Stimulated activated naive CD8-positive, alpha-beta T cell treated with anti-CD3 and anti-CD28 coated beads, Interleukin-15, Interleukin-2, amounts not matched to agents 100 ng/mL and 50 ng/mL, for 24 hours (primary cell): ENCODE data around the gene LSM12.

Experiments
- H3K27ac Mint-ChIP-seq: one replicate; pipeline ENCODE4 v1.8.0; 2021; ENCODE audit warnings: mild to moderate bottlenecking, mixed read lengths
- H3K27me3 Mint-ChIP-seq: one replicate; pipeline ENCODE4 v1.8.0; 2021; ENCODE audit warnings: mixed read lengths
- H3K36me3 Mint-ChIP-seq: one replicate; pipeline ENCODE4 v1.8.0; 2021; ENCODE audit warnings: low read depth, mixed read lengths
- H3K4me1 Mint-ChIP-seq: one replicate; pipeline ENCODE4 v1.8.0; 2021; ENCODE audit warnings: low read depth, mixed read lengths
- H3K4me3 Mint-ChIP-seq: one replicate; pipeline ENCODE4 v1.8.0; 2021; ENCODE audit warnings: mild to moderate bottlenecking, mixed read lengths
- H3K9me3 Mint-ChIP-seq: one replicate; pipeline ENCODE4 v1.8.0; 2021; ENCODE audit warnings: mixed read lengths

LSM12 gene

DNA sequence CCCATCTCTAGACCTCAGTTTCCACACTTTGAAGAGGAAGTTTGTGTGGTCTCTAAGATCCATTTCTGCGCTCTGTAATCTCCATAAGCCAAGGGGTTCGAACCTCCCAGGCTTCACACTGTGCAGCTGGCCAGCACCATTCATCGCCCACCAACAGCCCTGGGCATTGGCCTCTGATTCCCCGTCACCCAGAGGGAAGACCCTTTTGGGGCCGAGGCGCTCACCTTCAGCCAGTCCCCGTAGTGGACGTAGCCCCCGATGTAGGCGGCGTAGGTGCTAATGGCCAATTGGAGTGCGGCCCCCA lies 52.4 kb downstream of the LSM12 start:
- Mint-ChIP-seq H3K4me3 (peak overlapping the region; percentile 97), H3K27ac (peak overlapping the region; percentile 96), H3K9me3 (no peaks in the 10 kb centered on the region), H3K27me3 (no peaks in the 10 kb centered on the region), H3K4me1 (peaks cover 17% of the 10 kb centered on the region), H3K36me3 (peaks cover 16% of the 10 kb centered on the region)

- Mint-ChIP-seq H3K9me3 (no peaks in the 10 kb centered on the region), H3K4me3 (peak overlapping the region; percentile 53), H3K36me3 (peaks cover 16% of the 10 kb centered on the region), H3K27ac (no peak overlapping the region), H3K4me1 (peaks cover 23% of the 10 kb centered on the region), H3K27me3 (no peaks in the 10 kb centered on the region)
These were observed 53.6 kb downstream of the LSM12 start for GRCh38 chr17:44012874-44013273.

- Mint-ChIP-seq H3K9me3 (no peaks in the 10 kb centered on the region), H3K27ac (no peak overlapping the region)
These were observed 54.1 kb downstream of the LSM12 start for GRCh38 chr17:44012391-44012790.

DNA sequence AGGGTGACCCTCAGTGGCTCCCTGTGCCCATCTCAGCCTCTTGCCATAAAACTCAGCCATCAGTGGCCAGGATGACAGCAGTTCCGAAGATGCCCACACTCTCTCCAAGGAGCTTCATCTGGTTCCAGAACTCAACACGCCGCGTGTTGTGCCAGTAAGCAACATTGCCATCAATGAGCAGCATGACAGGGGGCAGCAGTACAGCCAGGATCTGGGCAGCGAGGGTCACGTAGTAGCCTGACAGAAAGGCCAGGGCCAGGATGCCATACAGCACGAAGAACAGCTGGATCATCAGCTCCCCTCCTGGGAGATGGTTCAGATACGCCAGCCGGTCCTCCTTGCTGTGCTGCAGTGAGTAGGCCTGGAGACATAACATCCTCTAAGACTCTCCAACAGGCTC lies 54.6 kb downstream of the LSM12 start:
- Mint-ChIP-seq H3K27ac (no peak overlapping the region), H3K4me1 (peaks cover 29% of the 10 kb centered on the region), H3K27me3 (no peaks in the 10 kb centered on the region), H3K4me3 (no peak overlapping the region), H3K36me3 (peaks cover 16% of the 10 kb centered on the region), H3K9me3 (no peaks in the 10 kb centered on the region)

More at GRCh38 chr17:44012391-44012790, 54.1 kb downstream of the LSM12 start:
- peaks cover 27% of the 10 kb centered on the region for H3K4me1 Mint-ChIP-seq
- no peak overlapping the region for H3K4me3 Mint-ChIP-seq
- peaks cover 16% of the 10 kb centered on the region for H3K36me3 Mint-ChIP-seq
- no peaks in the 10 kb centered on the region for H3K27me3 Mint-ChIP-seq

DNA sequence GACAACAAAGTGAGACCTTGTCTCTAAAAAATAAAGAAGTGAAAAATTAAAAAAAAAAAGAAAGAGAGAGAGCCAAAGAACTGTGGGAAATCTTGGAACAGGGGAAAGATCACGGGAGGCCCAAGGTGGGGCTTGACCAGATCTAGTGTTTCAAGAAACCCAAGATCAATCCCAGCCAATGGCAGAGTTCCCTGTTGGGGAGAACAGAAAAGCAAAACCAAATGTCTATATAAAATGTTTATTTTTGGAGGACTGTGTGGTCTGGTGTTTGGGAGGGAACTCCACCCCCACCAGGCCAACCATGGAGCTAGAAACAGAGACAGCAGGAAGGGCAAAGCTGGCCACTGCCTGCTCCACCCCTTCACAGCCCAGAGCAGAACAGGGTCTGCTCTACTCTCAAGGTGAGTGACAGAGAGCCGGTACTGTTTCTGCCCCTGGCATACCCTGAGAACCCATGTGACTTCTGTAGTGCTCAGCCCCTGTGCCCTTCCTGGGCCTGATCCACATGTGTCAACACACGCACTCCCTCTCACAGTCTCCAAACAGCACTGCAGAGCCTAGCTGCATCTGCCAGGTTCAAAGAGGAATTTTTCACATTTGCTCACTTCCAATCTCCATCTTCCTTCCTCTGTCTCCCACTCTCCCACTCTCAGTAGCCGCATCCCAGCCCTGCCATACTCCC lies 55.4 kb downstream of the LSM12 start:
- Mint-ChIP-seq H3K4me1 (peaks cover 34% of the 10 kb centered on the region), H3K4me3 (no peak overlapping the region), H3K27me3 (peaks cover 4% of the 10 kb centered on the region), H3K27ac (no peak overlapping the region), H3K36me3 (peaks cover 16% of the 10 kb centered on the region), H3K9me3 (no peaks in the 10 kb centered on the region)

DNA sequence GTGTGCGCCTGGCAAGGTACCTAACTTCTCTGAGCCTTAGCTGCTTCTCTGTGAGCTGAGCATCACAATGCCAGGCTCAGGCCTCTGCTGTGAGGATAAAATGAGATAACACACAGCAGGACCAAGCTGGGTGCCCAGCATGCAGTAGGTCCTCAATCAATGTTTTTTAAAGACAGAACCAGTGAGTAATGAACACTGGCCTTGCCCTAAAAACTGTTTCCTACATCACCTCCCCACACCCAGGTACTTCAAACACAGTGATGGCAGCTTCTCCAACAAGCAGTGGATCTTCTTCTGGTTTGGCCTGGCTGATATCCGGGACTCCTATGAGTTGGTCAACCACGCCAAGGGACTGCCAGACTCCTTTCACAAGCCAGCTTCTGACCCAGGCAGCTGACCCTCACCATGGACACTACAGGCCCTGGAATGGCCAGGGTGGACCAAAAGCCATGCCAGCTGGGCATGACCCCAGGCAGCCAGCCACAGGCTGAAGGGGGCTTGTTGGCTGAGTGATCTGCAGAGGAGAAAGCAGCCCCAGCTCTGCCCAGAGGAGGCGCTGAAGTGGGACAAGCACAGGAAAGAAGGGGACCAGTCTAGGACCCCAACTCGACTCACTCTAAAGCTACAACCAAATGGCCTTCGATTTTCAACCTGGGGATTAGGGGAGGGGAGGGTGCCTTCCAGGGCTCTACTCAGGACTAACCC lies 58.1 kb downstream of the LSM12 start:
- H3K9me3 Mint-ChIP-seq: no peaks in the 10 kb centered on the region
- H3K4me1 Mint-ChIP-seq: peaks cover 28% of the 10 kb centered on the region
- peaks cover 16% of the 10 kb centered on the region for H3K36me3 Mint-ChIP-seq
- peaks cover 14% of the 10 kb centered on the region for H3K27me3 Mint-ChIP-seq
- peak overlapping the region; percentile 85 for H3K4me3 Mint-ChIP-seq
- H3K27ac Mint-ChIP-seq: no peak overlapping the region

GRCh38 chr17:44007346-44008204 lies 58.9 kb downstream of the LSM12 start:
- Mint-ChIP-seq H3K36me3 (peaks cover 16% of the 10 kb centered on the region), H3K27ac (no peak overlapping the region), H3K4me3 (peak overlapping the region; percentile 85), H3K4me1 (peaks cover 23% of the 10 kb centered on the region), H3K9me3 (no peaks in the 10 kb centered on the region), H3K27me3 (peaks cover 14% of the 10 kb centered on the region)

GRCh38 chr17:44006598-44007345 lies 59.7 kb downstream of the LSM12 start:
- peaks cover 23% of the 10 kb centered on the region for H3K4me1 Mint-ChIP-seq
- peak overlapping the region; percentile 71 for H3K27ac Mint-ChIP-seq
- peaks cover 16% of the 10 kb centered on the region for H3K36me3 Mint-ChIP-seq
- H3K27me3 Mint-ChIP-seq: peaks cover 17% of the 10 kb centered on the region
- H3K9me3 Mint-ChIP-seq: no peaks in the 10 kb centered on the region
- peak overlapping the region; percentile 85 for H3K4me3 Mint-ChIP-seq

DNA sequence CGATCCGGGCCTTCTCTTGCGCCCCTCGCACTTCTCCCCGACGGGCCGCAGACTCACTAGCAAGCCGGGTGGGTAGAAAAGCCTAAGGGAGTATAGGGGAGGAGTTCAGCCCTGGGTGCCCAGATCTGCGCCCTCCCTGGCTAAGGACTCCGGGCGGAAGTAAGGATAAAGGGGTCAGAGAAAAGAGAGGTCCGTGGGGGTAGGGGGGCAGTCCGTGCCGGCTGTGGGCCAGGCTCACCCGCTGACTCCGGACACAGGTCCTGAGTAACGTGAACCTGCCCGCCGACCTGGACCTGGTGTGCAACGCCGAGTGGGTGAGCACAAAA lies 60.2 kb downstream of the LSM12 start:
- H3K9me3 Mint-ChIP-seq: no peaks in the 10 kb centered on the region
- H3K4me1 Mint-ChIP-seq: peaks cover 23% of the 10 kb centered on the region
- H3K27me3 Mint-ChIP-seq: peaks cover 20% of the 10 kb centered on the region
- H3K4me3 Mint-ChIP-seq: peak overlapping the region; percentile 85
- peaks cover 10% of the 10 kb centered on the region for H3K36me3 Mint-ChIP-seq
- H3K27ac Mint-ChIP-seq: peak overlapping the region; percentile 71

GRCh38 chr17:44005527-44006271 lies 60.8 kb downstream of the LSM12 start:
- Mint-ChIP-seq H3K36me3 (peaks cover 8% of the 10 kb centered on the region), H3K4me1 (peaks cover 23% of the 10 kb centered on the region), H3K9me3 (no peaks in the 10 kb centered on the region), H3K27me3 (peaks cover 20% of the 10 kb centered on the region), H3K4me3 (peak overlapping the region; percentile 85), H3K27ac (peak overlapping the region; percentile 71)

- H3K4me3 Mint-ChIP-seq: no peak overlapping the region
- H3K9me3 Mint-ChIP-seq: no peaks in the 10 kb centered on the region
- H3K27me3 Mint-ChIP-seq: peaks cover 20% of the 10 kb centered on the region
- H3K4me1 Mint-ChIP-seq: peaks cover 23% of the 10 kb centered on the region
- H3K36me3 Mint-ChIP-seq: peaks cover 4% of the 10 kb centered on the region
- H3K27ac Mint-ChIP-seq: no peak overlapping the region
These were observed 61.5 kb downstream of the LSM12 start for GRCh38 chr17:44004761-44005526.

DNA sequence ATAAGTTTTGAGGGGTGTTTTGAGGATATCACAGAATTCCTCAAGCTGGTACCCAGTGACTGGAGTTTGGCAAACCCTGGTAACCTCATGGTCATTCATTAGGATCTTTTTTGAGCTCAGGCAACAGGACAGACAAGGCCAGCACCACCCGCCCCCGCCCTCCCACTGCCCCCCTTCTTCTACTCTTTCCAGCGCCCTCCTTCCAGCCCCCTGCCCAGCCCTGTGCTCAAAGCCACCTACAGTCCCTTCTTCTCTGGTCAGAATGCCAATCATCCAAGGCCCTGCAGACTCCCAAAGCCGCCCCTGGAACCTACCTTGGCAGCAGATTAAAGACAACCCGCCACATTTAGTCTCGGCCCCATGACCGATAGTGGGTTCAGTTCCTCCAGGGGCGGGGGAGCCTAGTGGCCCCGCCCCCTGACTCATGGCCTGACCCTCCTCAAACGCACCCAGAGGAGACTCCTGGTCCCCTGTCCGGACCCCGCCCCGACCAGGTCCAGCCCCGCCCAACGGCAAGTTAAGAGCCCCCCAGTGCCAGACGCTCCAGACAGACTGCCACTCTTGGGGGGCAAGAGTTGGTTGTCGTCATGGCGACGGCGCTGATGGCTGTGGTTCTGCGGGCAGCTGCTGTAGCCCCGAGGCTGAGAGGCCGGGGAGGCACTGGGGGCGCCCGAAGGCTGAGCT lies 62.3 kb downstream of the LSM12 start, which contains the start of gene NAGS:
Gene NAGS, plus strand, starts transcription at position 546 of the 684 bp plus-strand sequence. Its CDS starts 42 bp downstream, at position 588.
- Mint-ChIP-seq H3K27ac (no peak within 1 kb of the TSS), H3K4me3 (peak within 1 kb of the TSS; percentile 13), H3K36me3 (no peaks in the 10 kb centered on the region), H3K4me1 (peaks cover 23% of the 10 kb centered on the region), H3K9me3 (no peaks in the 10 kb centered on the region), H3K27me3 (peaks cover 20% of the 10 kb centered on the region)
